ENCODE results near the gene NFS1. TPM values are rescaled to one million over a fixed set of nuclear protein-coding genes. Genes with fewer than 3 reads are reported as not detected.

NFS1 gene
- total and polyA plus RNA-seq, 2 of the 8 experiments (the other 6 are each of a cell fraction or from before 2014, with no cell fraction given) = 26.1 to 38.8 TPM

- H3K4ac ChIP-seq (replicated peaks; ENCODE audit: insufficient read length, low read depth, low read length) = no peak overlapping the region
- no peak overlapping the region for H2BK15ac ChIP-seq (ENCODE audit: low read length)
- no peak overlapping the region for H3K9ac ChIP-seq (replicated peaks in 1 of 4; ENCODE audit: extremely low read depth in 1 of 4, low read depth in 3 of 4, low read length in 3 of 4)
- H3K4me3 ChIP-seq (ENCODE audit: extremely low read depth in 1 of 4, insufficient read depth in 2 of 4, low read depth in 3 of 4, low read length in 4 of 4) = no peak overlapping the region
- no peaks in the 10 kb centered on the region for H3K27me3 ChIP-seq (replicated peaks in 1 of 4; ENCODE audit: control insufficient read depth in 3 of 4, extremely low read depth in 1 of 4, insufficient read depth in 3 of 4, low read length in 3 of 4)
- H3K79me1 ChIP-seq (ENCODE audit: low read depth, low read length) = peaks cover 2% of the 10 kb centered on the region; the same call in 1 of the 2 replicates
- H2BK5ac ChIP-seq (ENCODE audit: low read depth, low read length) = no peak overlapping the region
- 96% methylated on average over 2 of the region's 2 CpGs; no CpG with 5 or more reads in 1 of the 2 experiments for WGBS, 2 experiments (ENCODE audit: extremely low coverage in 1 of 2, insufficient coverage in 1 of 2, insufficient read length in 1 of 2, insufficient replicate concordance in 2 of 2, low coverage in 1 of 2, low lambda C conversion rate in 2 of 2, missing lambda C conversion rate in 1 of 2)
- H4K8ac ChIP-seq (ENCODE audit: extremely low read depth, insufficient read depth, low read length) = no peak overlapping the region
- no peak overlapping the region for H4K91ac ChIP-seq (replicated peaks; ENCODE audit: insufficient read length, low read length)
- no peak for DNase-seq (ENCODE audit: low read depth in 1 of 2, low spot score in 2 of 2)
- peaks cover 23 to 30% of the 10 kb centered on the region in 2 experiments for H4K20me1 ChIP-seq (replicated peaks in 1 of 2; ENCODE audit: control insufficient read depth in 1 of 2, insufficient read depth in 2 of 2, low read length in 2 of 2)
- H3K14ac ChIP-seq (ENCODE audit: insufficient read length) = no peak overlapping the region
- no peak overlapping the region for H3K56ac ChIP-seq (replicated peaks; ENCODE audit: insufficient read length, low read depth, low read length)
- CTCF ChIA-PET (ENCODE audit: partially characterized antibody) = no interaction called here
- no peak overlapping the region for H2AK5ac ChIP-seq (ENCODE audit: low read depth, low read length)
- no peak overlapping the region for H3K23ac ChIP-seq (ENCODE audit: insufficient read length)
- peaks cover 8 to 91% of the 10 kb centered on the region in 2 experiments for H3K79me2 ChIP-seq (ENCODE audit: control insufficient read depth in 1 of 2, insufficient read depth in 2 of 2, low read length in 2 of 2)
- H3K23me2 ChIP-seq (ENCODE audit: low read depth, low read length) = no peaks in the 10 kb centered on the region
- no peak overlapping the region for H2AFZ ChIP-seq (ENCODE audit: low read length)
- H2BK20ac ChIP-seq (ENCODE audit: low read length) = no peak overlapping the region
- H2BK120ac ChIP-seq (replicated peaks; ENCODE audit: low read depth, low read length) = no peak overlapping the region
- H3K27ac ChIP-seq (ENCODE audit: low read depth, low read length) = no peak overlapping the region
- no peaks in the 10 kb centered on the region for H3K4me1 ChIP-seq (replicated peaks in 1 of 4; ENCODE audit: control insufficient read depth in 3 of 4, insufficient read depth in 4 of 4, low read length in 3 of 4)
- no peaks in the 10 kb centered on the region for H3K9me3 ChIP-seq (ENCODE audit: insufficient read depth in 2 of 2, low read depth in 1 of 2, low read length in 1 of 2)
- H2BK12ac ChIP-seq (ENCODE audit: low read depth, low read length) = no peak overlapping the region
- H3K36me3 ChIP-seq (ENCODE audit: control insufficient read depth in 2 of 4, insufficient read depth in 4 of 4, low read length in 3 of 4) = peaks cover 59 to 99% (median 92%) of the 10 kb centered on the region in 4 experiments
- H3K18ac ChIP-seq (ENCODE audit: extremely low read depth, low read length) = no peak overlapping the region
- H4K5ac ChIP-seq (ENCODE audit: insufficient read length, low read depth, low read length) = no peak overlapping the region
- no peak for FAIRE-seq
- H3K4me2 ChIP-seq (ENCODE audit: insufficient read depth in 1 of 2, low read depth in 2 of 2, low read length in 2 of 2) = no peak overlapping the region
- POLR2A ChIA-PET (ENCODE audit: partially characterized antibody) = interaction anchor here (0.9 to 45.3 kb wide), 11 partner anchors 1 to 163 kb away, joined by 3 to 2341 read pairs (median 3); partner anchors contain the start of genes NFS1, PHF20, RBM39 and ROMO1
- TF ChIP-seq BACH1 (IDR thresholded peaks at IDR 0.05; ENCODE audit: low read length) (no peak), KDM5A (IDR thresholded peaks at IDR 0.05; ENCODE audit: low read length) (no peak)
Observed at GRCh38 chr20:35731469-35731788, 32.3 kb upstream of the NFS1 start.
